ENCODE measurements around the gene POLR3GL. TPM values are rescaled to one million over a fixed set of nuclear protein-coding genes. Genes with fewer than 3 reads are reported as not detected.

POLR3GL gene
- total and polyA plus RNA-seq, 4 donors = 9.4 to 34.3 (median 27.3) TPM

DNA sequence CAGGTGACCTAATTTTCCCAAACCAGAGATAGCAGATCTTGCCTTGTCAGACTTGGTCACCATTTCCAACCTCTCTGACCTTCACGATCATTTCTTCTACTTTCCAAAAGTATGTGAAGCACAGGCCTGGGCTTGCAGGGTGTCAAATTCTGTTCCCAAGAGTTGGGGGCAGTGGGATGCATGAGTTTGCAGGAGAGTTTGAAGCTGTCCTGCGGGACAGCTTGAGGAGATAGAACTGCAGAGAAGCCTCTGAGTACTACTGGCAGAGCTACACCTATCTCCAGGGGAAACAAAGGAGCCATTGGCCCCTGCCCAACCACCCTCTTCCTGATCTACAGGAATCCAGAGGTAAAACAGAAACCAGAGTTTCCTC lies 20.6 kb downstream of the POLR3GL start:
- Histone ChIP-seq H3K4me1 (ENCODE audit: control insufficient read depth in 5 of 5, insufficient read depth in 5 of 5, low read length in 5 of 5) (peaks cover 0 to 56% (median 2%) of the 10 kb centered on the region in 5 donors), H3K27me3 (ENCODE audit: control insufficient read depth in 3 of 3, insufficient read depth in 3 of 3, low read length in 2 of 3) (no peaks in the 10 kb centered on the region), H3K4me3 (no peak overlapping the region), H3K36me3 (ENCODE audit: control insufficient read depth in 4 of 4, insufficient read depth in 4 of 4, low read length in 4 of 4) (no peaks in the 10 kb centered on the region), H3K9me3 (ENCODE audit: control insufficient read depth in 4 of 4, insufficient read depth in 3 of 4, low read length in 3 of 4) (no peaks in the 10 kb centered on the region), H3K27ac (ENCODE audit: low read depth in 1 of 2, low read length in 1 of 2) (peak overlapping the region; percentile 85 to 86), H3K9ac (ENCODE audit: insufficient read depth in 1 of 2, low read length in 2 of 2) (no peak overlapping the region)
- TF ChIP-seq CTCF (IDR thresholded peaks at IDR 0.05; ENCODE audit: control extremely low read depth, extremely low read depth) = no peak
- DNase-seq (no peak), ATAC-seq (ENCODE audit: insufficient read depth, low FRiP score) (no peak)
- 62 to 76% methylated on average over 2 of the region's 2 CpGs for WGBS, 2 donors

DNA sequence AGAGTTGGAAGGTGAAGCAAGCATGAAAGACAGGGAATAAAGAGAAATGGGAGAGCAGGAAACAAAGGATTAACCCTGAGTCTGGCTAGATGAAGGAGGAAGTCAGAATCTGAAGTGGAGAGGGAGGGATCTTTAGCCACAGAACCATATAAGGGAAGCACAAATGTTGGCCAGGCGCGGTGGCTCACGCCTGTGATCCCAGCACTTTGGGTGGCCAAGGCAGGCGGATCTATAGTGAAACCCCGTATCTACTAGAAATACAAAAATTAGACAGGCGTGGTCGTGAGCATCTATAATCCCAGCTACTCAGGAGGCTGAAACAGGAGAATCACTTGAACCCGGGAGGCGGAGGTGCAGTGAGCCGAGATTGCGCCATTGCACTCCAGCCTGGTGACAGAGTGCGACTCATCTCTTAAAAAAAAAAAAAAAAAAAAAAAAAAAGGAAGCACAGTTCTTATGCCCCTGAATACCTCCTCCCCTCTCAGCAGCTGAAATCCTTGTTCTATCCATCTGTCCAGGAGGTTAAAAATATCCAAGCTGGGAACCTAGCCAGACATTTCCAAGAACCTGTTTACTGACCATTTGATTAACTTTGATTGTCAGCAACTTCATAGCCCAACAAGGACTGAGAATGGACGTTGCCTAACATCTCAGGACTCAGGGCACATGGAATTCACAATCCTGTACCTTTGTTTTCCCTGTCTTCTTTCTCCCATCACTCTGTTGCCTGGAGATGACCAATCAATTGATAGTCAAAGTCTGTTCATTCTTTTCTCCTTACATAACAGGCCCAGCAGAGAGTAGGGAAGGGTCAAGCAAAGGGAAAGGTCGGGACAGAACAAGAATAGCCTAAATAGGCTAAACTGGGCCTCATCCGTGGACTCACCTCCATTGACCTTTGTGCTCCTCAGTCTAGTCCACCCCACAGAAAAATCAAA lies 21.3 kb downstream of the POLR3GL start:
- peaks cover 0 to 51% (median 0%) of the 10 kb centered on the region in 5 donors for H3K4me1 ChIP-seq (ENCODE audit: control insufficient read depth in 5 of 5, insufficient read depth in 5 of 5, low read length in 5 of 5)
- H3K9ac ChIP-seq (ENCODE audit: insufficient read depth in 1 of 2, low read length in 2 of 2) = no peak overlapping the region
- DNase-seq (peak in 2 of 3 donors; percentile 40 to 64), ATAC-seq (ENCODE audit: insufficient read depth, low FRiP score) (peak; percentile 42)
- no peaks in the 10 kb centered on the region for H3K27me3 ChIP-seq (ENCODE audit: control insufficient read depth in 3 of 3, insufficient read depth in 3 of 3, low read length in 2 of 3)
- H3K4me3 ChIP-seq = no peak overlapping the region
- no peaks in the 10 kb centered on the region for H3K36me3 ChIP-seq (ENCODE audit: control insufficient read depth in 4 of 4, insufficient read depth in 4 of 4, low read length in 4 of 4)
- no peaks in the 10 kb centered on the region for H3K9me3 ChIP-seq (ENCODE audit: control insufficient read depth in 4 of 4, insufficient read depth in 3 of 4, low read length in 3 of 4)
- WGBS, 2 donors = 20 to 28% methylated on average over 15 of the region's 15 CpGs
- H3K27ac ChIP-seq (ENCODE audit: low read depth in 1 of 2, low read length in 1 of 2) = peak overlapping the region; percentile 85 to 86
- no peak for TF ChIP-seq CTCF (IDR thresholded peaks at IDR 0.05; ENCODE audit: control extremely low read depth, extremely low read depth)

GRCh38 chr1:145986551-145986950 lies 22.1 kb downstream of the POLR3GL start:
- ATAC-seq (ENCODE audit: insufficient read depth, low FRiP score) = no peak
- no peak for DNase-seq
- H3K9ac ChIP-seq (ENCODE audit: insufficient read depth in 1 of 2, low read length in 2 of 2) = no peak overlapping the region
- H3K27ac ChIP-seq (ENCODE audit: low read depth in 1 of 2, low read length in 1 of 2) = peak overlapping the region; percentile 73 to 86
- no peaks in the 10 kb centered on the region for H3K9me3 ChIP-seq (ENCODE audit: control insufficient read depth in 4 of 4, insufficient read depth in 3 of 4, low read length in 3 of 4)
- H3K27me3 ChIP-seq (ENCODE audit: control insufficient read depth in 3 of 3, insufficient read depth in 3 of 3, low read length in 2 of 3) = no peaks in the 10 kb centered on the region
- no peak for TF ChIP-seq CTCF (IDR thresholded peaks at IDR 0.05; ENCODE audit: control extremely low read depth, extremely low read depth)
- H3K4me3 ChIP-seq = no peak overlapping the region
- 91 to 96% methylated on average over 6 of the region's 6 CpGs for WGBS, 2 donors
- peaks cover 0 to 44% (median 0%) of the 10 kb centered on the region in 5 donors for H3K4me1 ChIP-seq (ENCODE audit: control insufficient read depth in 5 of 5, insufficient read depth in 5 of 5, low read length in 5 of 5)
- H3K36me3 ChIP-seq (ENCODE audit: control insufficient read depth in 4 of 4, insufficient read depth in 4 of 4, low read length in 4 of 4) = no peaks in the 10 kb centered on the region
